Retinal pigment epithelial cell (primary cell): Measurements from ENCODE around the gene PCAT6.
A peak's percentile ranks its signal among the peaks of the same experiment; 100 is the strongest.

ENCODE experiments used
- DNase-seq: peaks from one replicate; pipeline ENCODE4 v3.0.0-alpha.2; 2010; ENCODE audit warnings: low read depth
- H3K4me3 ChIP-seq: 2 replicates; pipeline ENCODE4 v1.5.1; 2011; ENCODE audit warnings: mild to moderate bottlenecking, low read length, control low read depth, moderate library complexity
- TF ChIP-seq, protein P1 (sequence below): conservative IDR thresholded peaks from 2 replicates; pipeline ENCODE4 v1.5.1; 2011; ENCODE audit warnings: low read depth, low read length, control low read depth, inconsistent platforms

PCAT6 gene

DNA sequence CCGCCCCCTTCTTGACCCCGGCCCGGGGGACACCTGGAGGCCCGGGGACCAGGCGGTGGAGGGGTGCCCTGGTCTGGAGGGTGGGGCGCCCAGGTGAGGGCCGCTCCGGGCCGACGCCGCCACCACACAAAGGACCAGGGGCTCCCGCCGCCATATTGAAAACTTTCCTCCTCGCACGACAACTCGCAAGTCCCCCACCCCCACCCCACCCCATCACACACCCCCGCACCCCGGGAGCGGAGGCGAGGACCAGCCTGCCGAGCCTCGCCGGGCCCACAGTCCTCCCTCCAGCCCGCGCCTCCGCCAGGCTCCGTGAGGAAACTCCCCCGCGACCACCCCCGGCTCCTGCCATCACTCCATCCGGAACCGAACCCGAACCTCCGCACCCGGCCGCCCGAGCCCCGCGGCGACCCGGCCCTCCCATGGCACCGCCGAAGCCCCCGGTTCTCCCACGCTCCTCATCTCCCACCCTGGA, 3.3 kb upstream of the PCAT6 start:
- peak overlapping the region; percentile 90 for H3K4me3 ChIP-seq
- no peak for DNase-seq
- TF ChIP-seq, protein P1, sequence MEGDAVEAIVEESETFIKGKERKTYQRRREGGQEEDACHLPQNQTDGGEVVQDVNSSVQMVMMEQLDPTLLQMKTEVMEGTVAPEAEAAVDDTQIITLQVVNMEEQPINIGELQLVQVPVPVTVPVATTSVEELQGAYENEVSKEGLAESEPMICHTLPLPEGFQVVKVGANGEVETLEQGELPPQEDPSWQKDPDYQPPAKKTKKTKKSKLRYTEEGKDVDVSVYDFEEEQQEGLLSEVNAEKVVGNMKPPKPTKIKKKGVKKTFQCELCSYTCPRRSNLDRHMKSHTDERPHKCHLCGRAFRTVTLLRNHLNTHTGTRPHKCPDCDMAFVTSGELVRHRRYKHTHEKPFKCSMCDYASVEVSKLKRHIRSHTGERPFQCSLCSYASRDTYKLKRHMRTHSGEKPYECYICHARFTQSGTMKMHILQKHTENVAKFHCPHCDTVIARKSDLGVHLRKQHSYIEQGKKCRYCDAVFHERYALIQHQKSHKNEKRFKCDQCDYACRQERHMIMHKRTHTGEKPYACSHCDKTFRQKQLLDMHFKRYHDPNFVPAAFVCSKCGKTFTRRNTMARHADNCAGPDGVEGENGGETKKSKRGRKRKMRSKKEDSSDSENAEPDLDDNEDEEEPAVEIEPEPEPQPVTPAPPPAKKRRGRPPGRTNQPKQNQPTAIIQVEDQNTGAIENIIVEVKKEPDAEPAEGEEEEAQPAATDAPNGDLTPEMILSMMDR: no peak

DNA sequence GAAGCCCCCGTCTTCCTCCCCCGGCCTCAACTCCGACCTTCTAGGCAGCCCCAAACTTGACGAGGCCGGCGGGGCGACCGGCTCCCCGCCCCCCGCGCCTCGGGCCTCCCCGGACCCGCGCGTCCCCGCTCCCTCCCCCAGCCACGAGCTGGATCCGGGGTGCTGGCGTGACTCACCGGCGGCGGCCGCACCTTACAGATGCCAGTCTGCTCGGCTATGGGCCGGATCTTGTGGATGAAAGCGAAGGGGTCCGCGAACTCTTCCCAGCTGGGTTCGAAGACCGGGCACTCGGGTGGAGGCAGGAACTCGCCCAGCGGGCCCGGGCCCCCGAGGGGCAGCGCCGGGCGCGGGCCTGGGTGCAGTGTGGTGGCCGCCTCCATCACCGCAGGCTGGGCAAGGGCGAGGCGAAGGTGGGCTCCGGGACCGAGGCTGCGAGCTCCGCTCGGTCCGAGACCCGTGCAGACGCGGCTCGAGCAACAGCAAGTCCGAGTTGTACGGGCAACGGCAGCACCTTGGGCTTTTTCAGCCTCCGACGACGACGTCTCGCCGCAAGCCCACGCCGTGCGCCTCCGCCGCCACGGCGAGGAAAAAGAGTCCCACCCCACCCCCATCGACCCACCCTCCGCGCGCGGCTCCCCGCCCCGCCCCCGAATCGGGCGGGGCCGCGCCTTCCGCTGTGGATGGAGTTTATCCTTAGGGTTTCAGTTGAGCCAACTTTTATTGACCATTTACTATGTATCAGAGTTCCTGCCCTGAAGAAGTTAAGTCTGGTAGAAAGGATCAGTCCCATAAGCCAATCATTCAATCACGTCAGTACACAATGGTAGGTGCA, 2.6 kb upstream of the PCAT6 start, which contains the start of gene KDM5B:
KDM5B (minus strand) TSS at position 496 of the 832 bp plus-strand sequence; CDS start at position 380, 116 bp downstream.
- TF ChIP-seq, protein P1: no peak
- H3K4me3 ChIP-seq: peak within 1 kb of the TSS; percentile 90
- DNase-seq: no peak

DNA sequence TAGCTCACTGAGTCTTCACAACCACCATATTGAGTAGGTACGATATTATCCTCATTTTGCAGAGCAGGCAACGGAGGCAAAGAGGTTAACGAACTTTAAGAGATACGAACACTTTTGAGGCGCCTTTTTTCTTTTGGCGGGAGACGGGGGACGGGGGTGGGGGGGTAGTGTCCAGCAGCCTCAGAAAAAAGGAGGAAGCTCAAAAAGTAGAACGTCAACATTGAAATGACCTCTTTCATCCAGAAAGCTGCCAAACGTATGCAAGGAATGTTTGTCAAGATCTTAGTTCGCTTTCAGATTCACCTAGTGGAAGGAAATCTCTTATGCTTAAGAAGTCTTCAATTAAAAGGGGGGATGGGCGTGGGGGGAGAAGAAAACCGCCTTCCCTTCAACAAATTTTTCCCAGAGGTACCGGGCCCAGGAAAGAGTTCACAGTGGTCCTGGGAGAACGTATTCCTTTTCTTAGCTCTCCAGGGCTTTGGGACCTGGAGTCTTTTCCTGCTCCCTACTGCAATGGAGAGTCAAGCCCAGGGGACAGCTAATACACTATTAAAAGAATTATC, 1.1 kb upstream of the PCAT6 start:
- no peak for DNase-seq
- TF ChIP-seq, protein P1: no peak
- H3K4me3 ChIP-seq: no peak overlapping the region

DNA sequence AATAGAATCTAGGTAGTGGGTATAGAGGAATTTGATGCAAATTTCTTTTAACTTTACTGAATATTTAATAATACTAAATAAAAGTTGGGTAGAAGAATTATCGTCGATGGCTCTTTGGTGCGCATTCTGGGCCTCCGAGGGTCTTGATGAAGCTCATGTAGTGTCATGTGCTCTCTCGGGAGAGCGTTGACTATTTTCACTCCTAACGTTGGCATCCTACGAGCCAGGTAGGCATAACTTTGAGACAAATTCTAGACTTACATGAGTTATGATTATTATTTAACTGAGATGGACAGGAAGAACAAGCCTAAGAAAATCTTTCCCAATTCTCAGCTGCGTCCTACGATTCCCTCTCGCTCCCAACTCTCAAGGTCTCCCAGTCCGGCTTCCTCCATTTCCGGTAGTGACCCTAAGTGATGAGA, 550 bp upstream of the PCAT6 start:
- peak overlapping the region; percentile 78 for H3K4me3 ChIP-seq
- DNase-seq: no peak
- TF ChIP-seq, protein P1: no peak

DNA sequence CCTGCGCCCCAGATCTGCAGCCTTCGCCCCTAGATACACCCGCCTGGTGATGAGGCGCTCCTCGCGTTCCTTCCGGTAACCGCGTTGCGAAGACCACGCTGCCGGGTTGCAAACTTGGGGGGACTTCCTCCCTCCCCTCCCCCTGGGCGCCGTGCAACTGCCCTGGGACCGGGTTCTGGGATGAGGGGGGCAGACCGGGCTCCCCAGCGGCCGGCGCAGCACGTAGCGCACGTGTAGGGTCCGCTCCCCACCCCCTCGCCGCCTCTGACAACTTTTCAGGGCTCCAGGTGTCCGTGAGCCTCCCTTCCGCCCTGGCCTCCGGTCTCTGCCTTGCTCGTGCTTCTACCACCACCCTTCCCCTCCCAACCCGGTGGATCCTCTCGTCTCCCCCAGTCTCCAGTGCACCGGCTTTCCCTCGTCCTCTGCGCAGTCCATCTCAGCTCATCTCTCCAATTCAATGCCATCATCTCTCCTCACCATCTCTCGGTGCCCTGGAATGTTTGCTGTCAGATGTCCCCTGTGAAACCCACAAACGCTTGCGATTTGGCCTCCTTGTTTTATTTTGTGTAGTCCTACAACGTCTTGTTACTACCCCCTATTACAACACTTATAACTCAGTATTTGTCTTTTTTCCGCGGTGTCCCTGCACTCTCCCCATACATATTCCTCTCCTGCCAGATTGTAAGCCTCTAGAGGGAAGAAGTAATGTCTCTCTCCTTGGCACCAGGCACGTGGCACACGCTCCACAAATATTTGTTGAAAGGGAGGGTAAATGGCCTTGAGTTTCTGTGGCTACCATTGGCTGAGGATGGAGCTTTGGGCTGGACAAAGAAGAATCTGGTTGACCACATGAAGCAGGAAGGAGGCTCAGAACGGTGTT, 782 bp downstream of the PCAT6 start:
- H3K4me3 ChIP-seq: peak overlapping the region; percentile 78
- TF ChIP-seq, protein P1: no peak
- DNase-seq: no peak

DNA sequence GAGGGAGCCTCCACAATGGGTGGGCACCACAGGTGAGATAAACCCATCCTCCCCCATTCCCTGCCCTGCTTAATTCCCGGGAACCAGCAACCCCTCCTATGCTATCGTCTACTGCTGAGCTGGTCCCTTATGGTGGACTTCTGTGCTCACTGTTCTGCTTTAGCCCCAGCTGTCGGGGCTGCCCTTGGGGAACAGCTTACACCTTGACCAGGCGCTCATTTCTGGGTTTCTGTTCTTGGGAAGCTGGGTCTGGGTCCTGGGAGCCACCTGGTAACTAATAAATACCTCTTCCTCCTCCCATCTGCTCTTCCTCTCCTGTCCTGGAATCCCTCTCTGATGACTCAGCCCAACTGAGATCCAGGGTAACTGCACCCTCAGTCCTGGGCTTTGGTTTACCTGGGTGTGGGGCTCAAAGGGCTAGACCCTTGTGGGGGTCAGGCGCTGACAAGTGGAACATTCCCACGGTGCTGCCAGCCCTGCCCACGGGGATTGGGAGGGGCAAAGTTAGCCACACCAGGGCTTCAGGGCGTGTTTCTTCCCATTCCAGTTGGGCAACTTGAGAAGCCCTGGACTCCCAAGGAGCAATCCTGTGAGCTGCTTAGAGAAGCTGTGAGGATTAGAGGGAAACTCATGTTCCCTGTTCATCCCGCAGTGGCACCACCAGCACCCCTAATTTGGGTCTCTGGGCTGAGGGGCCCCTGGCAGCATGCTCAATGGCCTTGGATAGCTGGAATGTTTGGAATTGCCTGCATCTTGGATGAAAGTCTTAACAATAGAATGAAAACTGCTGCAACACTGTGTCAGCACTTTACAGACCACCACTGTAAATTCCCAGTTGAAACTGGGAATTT, 1.6 kb downstream of the PCAT6 start:
- DNase-seq: no peak
- no peak overlapping the region for H3K4me3 ChIP-seq
- TF ChIP-seq, protein P1: no peak
